Mesenchymal stem cell (in vitro differentiated cells and primary cell): ENCODE measurements around the gene EDNRA.

Experiments
- DNase-seq: peaks from one replicate; pipeline ENCODE4 v3.0.0-alpha.2; 2013
- H2AFZ ChIP-seq: one replicate; pipeline ENCODE4 v1.6.1; 2013; ENCODE audit warnings: low read depth, mild to moderate bottlenecking, control low read depth, inconsistent platforms, low read length, moderate library complexity
- H2AK5ac ChIP-seq: 2 replicates; pipeline ENCODE4 v1.6.1; 2013; ENCODE audit warnings: low read length, moderate library complexity, mild to moderate bottlenecking, inconsistent platforms; ENCODE audit not compliant: severe bottlenecking
- H2BK120ac ChIP-seq: one replicate; pipeline ENCODE4 v1.6.1; 2013; ENCODE audit warnings: low read depth, mild to moderate bottlenecking, inconsistent platforms, low read length, moderate library complexity
- H2BK12ac ChIP-seq, 2 experiments: one replicate each; pipeline ENCODE4 v1.6.1; 2013; ENCODE audit warnings: inconsistent platforms in 2 of 2, low read length in 2 of 2, mild to moderate bottlenecking in 2 of 2, moderate library complexity in 2 of 2, control low read depth in 1 of 2
- H2BK15ac ChIP-seq: one replicate; pipeline ENCODE4 v1.6.1; 2013; ENCODE audit warnings: mild to moderate bottlenecking, low read depth, inconsistent platforms; ENCODE audit not compliant: poor library complexity, severe bottlenecking
- H2BK5ac ChIP-seq: 2 replicates; pipeline ENCODE4 v1.6.1; 2013; ENCODE audit warnings: low read depth, mild to moderate bottlenecking, low read length, control low read depth, inconsistent platforms; ENCODE audit not compliant: poor library complexity, severe bottlenecking
- H3K14ac ChIP-seq, 2 experiments: one replicate each; pipeline ENCODE4 v1.6.1; 2013; ENCODE audit warnings: inconsistent platforms in 2 of 2, low read length in 2 of 2, control low read depth in 1 of 2, mild to moderate bottlenecking in 1 of 2, moderate library complexity in 1 of 2
- H3K18ac ChIP-seq, 2 experiments: one replicate each; pipeline ENCODE4 v1.6.1; 2013; ENCODE audit warnings: inconsistent platforms in 2 of 2, low read length in 2 of 2, control low read depth in 1 of 2, low read depth in 1 of 2, mild to moderate bottlenecking in 1 of 2
- H3K23ac ChIP-seq, 2 experiments: one replicate each; pipeline ENCODE4 v1.6.1; 2013; ENCODE audit warnings: inconsistent platforms in 2 of 2, low read length in 2 of 2, mild to moderate bottlenecking in 2 of 2, moderate library complexity in 2 of 2, control low read depth in 1 of 2
- H3K27ac ChIP-seq: 2 replicates; pipeline ENCODE4 v1.5.1; 2013; ENCODE audit warnings: mild to moderate bottlenecking, moderate library complexity, low read length, control low read depth, inconsistent platforms; ENCODE audit not compliant: poor library complexity, severe bottlenecking
- H3K27me3 ChIP-seq, 2 experiments: 2 replicates each; pipeline versions ENCODE4 v1.6.1 to v1.7.0; 2013; ENCODE audit warnings: low read length in 2 of 2, mild to moderate bottlenecking in 2 of 2, moderate library complexity in 2 of 2, control low read depth in 1 of 2, inconsistent platforms in 1 of 2; ENCODE audit not compliant: control insufficient read depth in 1 of 2, insufficient read depth in 1 of 2
- H3K36me3 ChIP-seq, 2 experiments: 2 replicates each; pipeline versions ENCODE4 v1.6.1 to v1.7.0; 2013; ENCODE audit warnings: low read length in 2 of 2, control low read depth in 1 of 2, inconsistent platforms in 1 of 2, low read depth in 1 of 2, mild to moderate bottlenecking in 1 of 2; ENCODE audit not compliant: insufficient read depth in 2 of 2, control insufficient read depth in 1 of 2
- H3K4ac ChIP-seq, 2 experiments: one replicate each; pipeline ENCODE4 v1.6.1; 2013; ENCODE audit warnings: inconsistent platforms in 2 of 2, low read length in 2 of 2, mild to moderate bottlenecking in 2 of 2, moderate library complexity in 2 of 2, control low read depth in 1 of 2, low read depth in 1 of 2
- H3K4me1 ChIP-seq: 2 replicates; pipeline ENCODE4 v1.6.1; 2013; ENCODE audit warnings: low read depth, low read length, control low read depth; ENCODE audit not compliant: control insufficient read depth, insufficient read depth
- H3K4me2 ChIP-seq: 2 replicates; pipeline ENCODE4 v1.6.1; 2013; ENCODE audit warnings: low read length, mild to moderate bottlenecking, inconsistent platforms; ENCODE audit not compliant: poor library complexity, severe bottlenecking
- H3K4me3 ChIP-seq, 2 experiments: 2 replicates each; pipeline versions ENCODE4 v1.5.1 to v1.7.0; 2013; ENCODE audit warnings: low read length in 2 of 2, mild to moderate bottlenecking in 2 of 2, control low read depth in 1 of 2, low read depth in 1 of 2; ENCODE audit not compliant: insufficient read depth in 1 of 2
- H3K79me1 ChIP-seq: replicated peaks from 2 replicates; pipeline ENCODE4 v1.6.1; 2013; ENCODE audit warnings: mild to moderate bottlenecking, control low read depth, low read length, inconsistent platforms; ENCODE audit not compliant: poor library complexity, severe bottlenecking
- H3K9ac ChIP-seq: 2 replicates; pipeline ENCODE4 v1.7.0; 2013; ENCODE audit warnings: mild to moderate bottlenecking, low read length, moderate library complexity
- H3K9me3 ChIP-seq: 2 replicates; pipeline ENCODE4 v1.7.0; 2013; ENCODE audit warnings: mild to moderate bottlenecking, low read length; ENCODE audit not compliant: control insufficient read depth
- H4K8ac ChIP-seq: one replicate; pipeline ENCODE4 v1.6.1; 2013; ENCODE audit warnings: inconsistent platforms, mild to moderate bottlenecking, low read length, moderate library complexity
- H4K91ac ChIP-seq: one replicate; pipeline ENCODE4 v1.6.1; 2013; ENCODE audit warnings: mild to moderate bottlenecking, low read length, inconsistent platforms
- WGBS: methylation state at CpG from one replicate; pipeline ENCODE4 v1.1.7; 2013; ENCODE audit warnings: mixed read lengths; 5-methylcytosine and 5-hydroxymethylcytosine counted together

EDNRA gene

DNA sequence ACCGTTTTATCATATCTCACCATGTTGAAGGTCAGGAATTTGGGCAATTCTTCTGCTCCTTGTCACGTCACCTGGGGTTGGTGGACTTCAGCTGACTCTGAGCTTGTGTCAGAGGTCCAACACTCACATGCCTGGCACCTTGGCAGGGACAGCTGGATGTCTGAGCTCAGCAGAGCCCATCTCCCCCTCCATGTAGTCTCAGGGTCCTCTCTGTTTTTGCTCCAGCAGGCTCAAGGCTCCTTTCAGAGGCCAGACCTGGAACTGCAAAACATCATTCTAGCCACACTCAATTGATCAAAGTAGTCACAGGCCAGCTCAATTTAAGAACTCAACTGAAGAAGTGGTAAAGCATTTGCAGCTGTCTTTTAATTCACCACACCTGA is 45.4 kb downstream of the EDNRA start:
- Histone ChIP-seq H3K4me1 (no peaks in the 10 kb centered on the region), H4K91ac (no peak overlapping the region), H2AFZ (no peak overlapping the region), H3K9me3 (no peaks in the 10 kb centered on the region), H2BK5ac (no peak overlapping the region), H3K14ac (no peak overlapping the region), H3K4ac (no peak overlapping the region), H3K36me3 (no peaks in the 10 kb centered on the region), H3K4me2 (no peak overlapping the region), H3K9ac (no peak overlapping the region), H2BK15ac (no peak overlapping the region), H3K4me3 (no peak overlapping the region), H3K18ac (no peak overlapping the region), H4K8ac (no peak overlapping the region), H3K27me3 (no peaks in the 10 kb centered on the region), H2BK12ac (peak overlapping the region in 1 of 2 experiments; percentile 49), H2AK5ac (peak overlapping the region; percentile 46), H2BK120ac (no peak overlapping the region), H3K23ac (no peak overlapping the region), H3K79me1 (no peaks in the 10 kb centered on the region), H3K27ac (no peak overlapping the region)
- DNase-seq, result no peak
- WGBS, result 90% methylated on average over 2 of the region's 2 CpGs

GRCh38 chr4:147528054-147528453 is 47.2 kb downstream of the EDNRA start:
- no peak overlapping the region for H4K91ac ChIP-seq
- no peak overlapping the region for H3K14ac ChIP-seq
- H2BK12ac ChIP-seq, result no peak overlapping the region
- H3K18ac ChIP-seq, result no peak overlapping the region
- no peak overlapping the region for H2BK120ac ChIP-seq
- no peak overlapping the region for H3K4me2 ChIP-seq
- H3K79me1 ChIP-seq, result peaks cover 1% of the 10 kb centered on the region
- no peak overlapping the region for H3K4me3 ChIP-seq
- no peak overlapping the region for H3K27ac ChIP-seq
- no peak overlapping the region for H2BK15ac ChIP-seq
- no peak overlapping the region for H4K8ac ChIP-seq
- WGBS, result no CpG with 5 or more reads among the region's 2 CpGs
- no peak for DNase-seq
- H3K4ac ChIP-seq, result no peak overlapping the region
- H3K4me1 ChIP-seq, result no peaks in the 10 kb centered on the region
- H3K36me3 ChIP-seq, result no peaks in the 10 kb centered on the region
- H2AFZ ChIP-seq, result no peak overlapping the region
- H2BK5ac ChIP-seq, result no peak overlapping the region
- no peaks in the 10 kb centered on the region for H3K9me3 ChIP-seq
- H2AK5ac ChIP-seq, result no peak overlapping the region
- no peaks in the 10 kb centered on the region for H3K27me3 ChIP-seq
- H3K9ac ChIP-seq, result no peak overlapping the region
- H3K23ac ChIP-seq, result no peak overlapping the region

- Histone ChIP-seq H3K4me2 (no peak overlapping the region), H3K27ac (no peak overlapping the region), H2BK15ac (no peak overlapping the region), H2BK5ac (no peak overlapping the region), H3K9me3 (no peaks in the 10 kb centered on the region), H4K8ac (no peak overlapping the region), H3K4ac (no peak overlapping the region), H2AFZ (no peak overlapping the region), H3K4me3 (no peak overlapping the region), H3K27me3 (no peaks in the 10 kb centered on the region), H3K18ac (no peak overlapping the region), H3K79me1 (peaks cover 1% of the 10 kb centered on the region), H3K4me1 (peaks cover 2% of the 10 kb centered on the region), H3K23ac (no peak overlapping the region), H4K91ac (no peak overlapping the region), H3K14ac (no peak overlapping the region), H2BK120ac (no peak overlapping the region), H3K9ac (no peak overlapping the region), H3K36me3 (no peaks in the 10 kb centered on the region), H2AK5ac (no peak overlapping the region), H2BK12ac (no peak overlapping the region)
- no peak for DNase-seq
- 100% methylated on average over 1 of the region's 1 CpG for WGBS
Observed at GRCh38 chr4:147530134-147530533, 49.2 kb downstream of the EDNRA start.

DNA sequence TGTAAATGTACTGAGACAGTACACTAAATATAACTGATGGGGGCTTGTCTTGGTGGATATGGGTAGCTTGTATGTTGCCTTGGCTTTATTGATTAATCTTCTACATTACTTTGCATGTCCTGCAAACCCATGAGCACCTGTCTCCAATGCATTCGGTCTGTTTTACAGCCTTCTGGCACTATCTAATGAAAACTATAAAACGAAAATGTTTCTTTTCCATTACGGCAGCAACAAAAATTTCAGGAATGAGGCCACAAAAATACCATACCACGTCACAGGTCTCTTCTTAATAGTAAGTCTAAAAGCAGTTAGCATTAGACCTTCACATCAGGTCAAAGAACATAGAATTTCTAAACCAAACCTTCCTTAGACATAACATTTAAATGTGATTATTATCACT is 49.8 kb downstream of the EDNRA start:
- Histone ChIP-seq H3K9me3 (no peaks in the 10 kb centered on the region), H3K27me3 (no peaks in the 10 kb centered on the region), H4K91ac (no peak overlapping the region), H3K4me3 (no peak overlapping the region), H2AK5ac (no peak overlapping the region), H2BK5ac (no peak overlapping the region), H3K14ac (no peak overlapping the region), H2BK15ac (no peak overlapping the region), H3K18ac (no peak overlapping the region), H4K8ac (no peak overlapping the region), H3K9ac (no peak overlapping the region), H3K4me2 (no peak overlapping the region), H3K4me1 (peaks cover 2% of the 10 kb centered on the region), H3K4ac (no peak overlapping the region), H3K79me1 (peaks cover 1% of the 10 kb centered on the region), H2BK12ac (no peak overlapping the region), H3K36me3 (no peaks in the 10 kb centered on the region), H2BK120ac (no peak overlapping the region), H3K23ac (no peak overlapping the region), H2AFZ (no peak overlapping the region), H3K27ac (peak overlapping the region; percentile 49)
- 47% methylated on average over 4 of the region's 4 CpGs for WGBS
- no peak for DNase-seq
